GM18909 (cell line): ENCODE results near the gene ARL15.
"Not testable (repeated sequence)": the region's sequence is repeated elsewhere in the genome, so short reads cannot be mapped to it uniquely, and the experiment has no call there.

Experiments used
- ATAC-seq: cut with Tn5 transposase; IDR thresholded peaks from one replicate; pipeline ENCODE4 v1.9.1; 2021; ENCODE audit warnings: mild to moderate bottlenecking; ENCODE audit not compliant: unreplicated experiment, poor library complexity

Gene ARL15

GRCh38 chr5:54004697-54005096 lies 305.7 kb downstream of the ARL15 start:
- ATAC-seq, result no peak

- no peak for ATAC-seq
Measured at GRCh38 chr5:54002779-54003178, 307.6 kb downstream of the ARL15 start.

- ATAC-seq, result no peak
Measured at GRCh38 chr5:54001976-54002775, 308.2 kb downstream of the ARL15 start.

- ATAC-seq, result no peak
Measured at GRCh38 chr5:54000011-54000410, 310.4 kb downstream of the ARL15 start.

- ATAC-seq, result no peak
Measured at GRCh38 chr5:53997736-53998627, 312.4 kb downstream of the ARL15 start.

GRCh38 chr5:53996008-53996407 lies 314.4 kb downstream of the ARL15 start:
- ATAC-seq, result no peak

- no peak for ATAC-seq
Measured at GRCh38 chr5:53994148-53994547, 316.2 kb downstream of the ARL15 start.

- no peak for ATAC-seq
Measured at GRCh38 chr5:53991942-53992341, 318.4 kb downstream of the ARL15 start.

GRCh38 chr5:53987101-53987500 lies 323.3 kb downstream of the ARL15 start:
- ATAC-seq, result no peak

GRCh38 chr5:53985796-53986195 lies 324.6 kb downstream of the ARL15 start:
- no peak for ATAC-seq

GRCh38 chr5:53984971-53985370 lies 325.4 kb downstream of the ARL15 start:
- no peak for ATAC-seq

- no peak for ATAC-seq
Measured at GRCh38 chr5:53983568-53984460, 326.6 kb downstream of the ARL15 start.

GRCh38 chr5:53982319-53982718 lies 328.1 kb downstream of the ARL15 start:
- not testable (repeated sequence) for ATAC-seq

GRCh38 chr5:53980061-53980460 lies 330.3 kb downstream of the ARL15 start:
- no peak for ATAC-seq

- ATAC-seq, result no peak
Measured at GRCh38 chr5:53974021-53974420, 336.4 kb downstream of the ARL15 start.

GRCh38 chr5:53972314-53972713 lies 338.1 kb downstream of the ARL15 start:
- ATAC-seq, result no peak

- ATAC-seq, result no peak
Measured at GRCh38 chr5:53971551-53971950, 338.8 kb downstream of the ARL15 start.

- ATAC-seq, result no peak
Measured at GRCh38 chr5:53971131-53971530, 339.2 kb downstream of the ARL15 start.

GRCh38 chr5:53970475-53970874 lies 339.9 kb downstream of the ARL15 start:
- no peak for ATAC-seq

- no peak for ATAC-seq
Measured at GRCh38 chr5:53969176-53969730, 341.1 kb downstream of the ARL15 start.
